Fibroblast of lung (primary cell): ENCODE measurements around the gene ZNF334. TPM values are rescaled to one million over a fixed set of nuclear protein-coding genes. Genes with fewer than 3 reads are reported as not detected.

Experiments
- DNase-seq, 2 donors: peaks; one replicate each; pipeline versions ENCODE4 v3.0.0 to v3.0.0-alpha.2; 2010; ENCODE audit warnings: low read depth in 2 of 2
- H2AFZ ChIP-seq: 2 replicates; pipeline ENCODE4 v1.5.1; 2012; ENCODE audit warnings: low read length, control low read depth, inconsistent platforms
- H3K27ac ChIP-seq: 2 replicates; pipeline ENCODE4 v1.5.1; 2011; ENCODE audit warnings: low read length, control low read depth; ENCODE audit not compliant: insufficient read depth
- H3K27me3 ChIP-seq: 2 replicates; pipeline ENCODE4 v1.5.1; 2011; ENCODE audit warnings: mild to moderate bottlenecking, low read length; ENCODE audit not compliant: control insufficient read depth, insufficient read depth
- H3K36me3 ChIP-seq: 2 replicates; pipeline ENCODE4 v1.5.1; 2011; ENCODE audit warnings: low read length; ENCODE audit not compliant: control insufficient read depth, insufficient read depth
- H3K4me1 ChIP-seq: 2 replicates; pipeline ENCODE4 v1.5.1; 2011; ENCODE audit warnings: low read length; ENCODE audit not compliant: control insufficient read depth, insufficient read depth; ENCODE audit errors: extremely low read depth
- H3K4me2 ChIP-seq: 2 replicates; pipeline ENCODE4 v1.5.1; 2011; ENCODE audit warnings: low read length, control low read depth; ENCODE audit not compliant: insufficient read depth; ENCODE audit errors: extremely low read depth
- H3K4me3 ChIP-seq, 4 experiments: fragments of 200-600 bp in 1 of 4; sonication (generic) in 1 of 4; replicated peaks in 1 of 4; 2 replicates each; pipeline ENCODE4 v1.5.1; 2011 to 2016; ENCODE audit warnings: low read length in 4 of 4, low read depth in 3 of 4, mild to moderate bottlenecking in 3 of 4, control low read depth in 2 of 4, inconsistent platforms in 1 of 4, mixed read lengths in 1 of 4; ENCODE audit not compliant: insufficient read depth in 1 of 4; ENCODE audit errors: control extremely low read depth in 1 of 4
- H3K79me2 ChIP-seq: 2 replicates; pipeline ENCODE4 v1.5.1; 2012; ENCODE audit warnings: mild to moderate bottlenecking, low read length, inconsistent platforms; ENCODE audit not compliant: control insufficient read depth, insufficient read depth
- H3K9ac ChIP-seq: 2 replicates; pipeline ENCODE4 v1.5.1; 2011; ENCODE audit warnings: mild to moderate bottlenecking, low read length, control low read depth; ENCODE audit not compliant: insufficient read depth
- H3K9me3 ChIP-seq: 2 replicates; pipeline ENCODE4 v1.5.1; 2012; ENCODE audit warnings: low read depth, low read length; ENCODE audit not compliant: control insufficient read depth, insufficient read depth
- H4K20me1 ChIP-seq: 2 replicates; pipeline ENCODE4 v1.5.1; 2011; ENCODE audit warnings: low read length; ENCODE audit not compliant: control insufficient read depth, insufficient read depth; ENCODE audit errors: extremely low read depth
- CTCF ChIP-seq, 2 donors: IDR thresholded peaks in 1 of 2; conservative IDR thresholded peaks in 1 of 2; 1 replicate in 1 of 2; 2 replicates in 1 of 2; pipeline ENCODE4 v1.5.1; 2011 to 2012; ENCODE audit warnings: low read length in 2 of 2, control low read depth in 1 of 2, inconsistent platforms in 1 of 2, low read depth in 1 of 2, mild to moderate bottlenecking in 1 of 2
- EZH2 ChIP-seq: IDR thresholded peaks from 2 replicates; pipeline ENCODE4 v1.5.1; 2012; ENCODE audit warnings: low read length, control low read depth, mild to moderate bottlenecking; ENCODE audit errors: missing control alignments
- polyA plus RNA-seq, 2 donors: library from polyadenylated mRNA; depleted of rRNA in 1 of 2; stranded (reverse) in 1 of 2; unstranded in 1 of 2; fragments of >200 nt; gene quantifications; 2 replicates each; pipeline ENCODE4 v1.2.1, GENCODE V29; 2011 to 2012; ENCODE audit warnings: missing spikeins in 1 of 2
- total RNA-seq: library from RNA; depleted of rRNA; stranded (reverse); fragments of >200 nt; gene quantifications from 2 replicates; pipeline ENCODE4 v1.2.1, GENCODE V29; 2014

ZNF334 gene
- total and polyA plus RNA-seq, 2 donors (not counting 1 experiment from before 2014, with no cell fraction given) = 0.99 to 7.9 TPM

GRCh38 chr20:46550461-46550860 lies 37.1 kb upstream of the ZNF334 start, which contains the start of gene OCSTAMP:
TSS of gene OCSTAMP (minus strand) at chr20:46550654. CDS start at chr20:46550560, 94 bp downstream.
- H3K4me1 ChIP-seq = no peaks in the 10 kb centered on the region
- no peaks in the 10 kb centered on the region for H4K20me1 ChIP-seq
- no peaks in the 10 kb centered on the region for H3K79me2 ChIP-seq
- TF ChIP-seq EZH2 = no peak
- TF ChIP-seq CTCF (conservative IDR thresholded peaks at IDR 0.05 in 1 of 2, IDR thresholded peaks at IDR 0.05 in 1 of 2; ENCODE audit: low read depth in 1 of 2, low read length in 2 of 2) = no peak
- no peak within 1 kb of the TSS for H3K27ac ChIP-seq
- no peak within 1 kb of the TSS for H3K4me3 ChIP-seq
- H3K4me2 ChIP-seq = no peak within 1 kb of the TSS
- H3K9ac ChIP-seq = no peak within 1 kb of the TSS
- DNase-seq = no peak
- no peak within 1 kb of the TSS for H2AFZ ChIP-seq
- H3K9me3 ChIP-seq = no peaks in the 10 kb centered on the region
- H3K27me3 ChIP-seq = no peaks in the 10 kb centered on the region
- H3K36me3 ChIP-seq = no peaks in the 10 kb centered on the region

GRCh38 chr20:46549188-46549972 lies 36.0 kb upstream of the ZNF334 start:
- Histone ChIP-seq H3K9me3 (no peaks in the 10 kb centered on the region), H3K4me1 (no peaks in the 10 kb centered on the region), H3K4me2 (no peak overlapping the region), H3K4me3 (no peak overlapping the region), H3K27me3 (no peaks in the 10 kb centered on the region), H3K36me3 (no peaks in the 10 kb centered on the region), H3K79me2 (no peaks in the 10 kb centered on the region), H3K27ac (no peak overlapping the region), H2AFZ (no peak overlapping the region), H3K9ac (no peak overlapping the region), H4K20me1 (no peaks in the 10 kb centered on the region)
- DNase-seq = no peak
- TF ChIP-seq CTCF (conservative IDR thresholded peaks at IDR 0.05 in 1 of 2, IDR thresholded peaks at IDR 0.05 in 1 of 2; ENCODE audit: low read depth in 1 of 2, low read length in 2 of 2) (no peak), EZH2 (no peak)

GRCh38 chr20:46548688-46549087 lies 35.3 kb upstream of the ZNF334 start:
- Histone ChIP-seq H3K79me2 (no peaks in the 10 kb centered on the region), H3K4me2 (no peak overlapping the region), H3K27me3 (no peaks in the 10 kb centered on the region), H3K4me3 (no peak overlapping the region), H3K4me1 (no peaks in the 10 kb centered on the region), H3K27ac (no peak overlapping the region), H3K9me3 (no peaks in the 10 kb centered on the region), H3K9ac (no peak overlapping the region), H3K36me3 (no peaks in the 10 kb centered on the region), H2AFZ (no peak overlapping the region), H4K20me1 (no peaks in the 10 kb centered on the region)
- no peak for DNase-seq
- no peak for TF ChIP-seq EZH2
